GM21515 (cell line): ENCODE data around the gene KRT28.
"Not testable (repeated sequence)": the region's sequence is repeated elsewhere in the genome, so short reads cannot be mapped to it uniquely, and the experiment has no call there.

Source experiments
- ATAC-seq: cut with Tn5 transposase; IDR thresholded peaks from one replicate; pipeline ENCODE4 v1.9.1; 2021; ENCODE audit not compliant: unreplicated experiment

The KRT28 gene

GRCh38 chr17:40779181-40779909 is 20.4 kb downstream of the KRT28 start:
- no peak for ATAC-seq

- ATAC-seq: no peak
Measured at GRCh38 chr17:40778461-40778860, 21.3 kb downstream of the KRT28 start.

GRCh38 chr17:40777971-40778370 is 21.8 kb downstream of the KRT28 start:
- ATAC-seq: no peak

- no peak for ATAC-seq
Measured at GRCh38 chr17:40777459-40777858, 22.3 kb downstream of the KRT28 start.

GRCh38 chr17:40775945-40776344 is 23.8 kb downstream of the KRT28 start:
- no peak for ATAC-seq

GRCh38 chr17:40772101-40772500 is 27.7 kb downstream of the KRT28 start, which contains the start of gene KRT26:
Gene KRT26 (minus strand): TSS chr17:40772201. CDS start chr17:40772113, 88 bp downstream.
- ATAC-seq: no peak

- no peak for ATAC-seq
Measured at GRCh38 chr17:40765657-40766056, 34.1 kb downstream of the KRT28 start.

GRCh38 chr17:40763752-40764151 is 36.0 kb downstream of the KRT28 start:
- ATAC-seq: no peak

- ATAC-seq: no peak
Measured at GRCh38 chr17:40760105-40761016, 39.4 kb downstream of the KRT28 start.

- no peak for ATAC-seq
Measured at GRCh38 chr17:40755231-40755630, 44.5 kb downstream of the KRT28 start, which contains the start of gene KRT25. Gene KRT25 (minus strand): TSS chr17:40755331. CDS start chr17:40755271, 60 bp downstream.

- no peak for ATAC-seq
Measured at GRCh38 chr17:40753804-40754203, 46.0 kb downstream of the KRT28 start.

- ATAC-seq: no peak
Measured at GRCh38 chr17:40751065-40751464, 48.7 kb downstream of the KRT28 start.

GRCh38 chr17:40750391-40750790 is 49.4 kb downstream of the KRT28 start:
- ATAC-seq: no peak

- ATAC-seq: not testable (repeated sequence)
Measured at GRCh38 chr17:40748666-40749065, 51.1 kb downstream of the KRT28 start.
